Panc1 (cell line): ENCODE data around the gene SARS1. TPM values are rescaled to one million over a fixed set of nuclear protein-coding genes. Genes with fewer than 3 reads are reported as not detected.

Experiments
- ATAC-seq: fragments of 200-7000 bp; cut with Tn5 transposase; 2 replicates; pipeline ENCODE4 v1.9.1; 2020; ENCODE audit warnings: mild to moderate bottlenecking, moderate library complexity
- BruUV-seq: library from RNA; stranded (reverse); fragments of 400-500 nt; replicated peaks from 2 replicates; lab custom pipeline; 2021; lab: Mats Ljungman, UMichigan
- CTCF ChIA-PET: fragments of 300-600 bp; sonication (Branson Sonifier 250); formaldehyde crosslinking; loops from one replicate; lab custom pipeline; 2022; ENCODE audit warnings: antibody characterized with exemption; lab: Charles Lee
- POLR2A ChIA-PET: fragments of 300-600 bp; sonication (Branson Sonifier 250); formaldehyde crosslinking; loops from one replicate; lab custom pipeline; 2022; ENCODE audit warnings: antibody characterized with exemption; lab: Charles Lee
- DNase-seq: peaks from one replicate; pipeline ENCODE4 v3.0.0-alpha.2; 2010; ENCODE audit warnings: low read depth, low spot score
- H3K27ac ChIP-seq: 2 replicates; pipeline ENCODE4 v1.5.1; 2011; ENCODE audit warnings: mild to moderate bottlenecking, low read length, inconsistent platforms
- H3K27me3 ChIP-seq: fragments of 200-500 bp; sonication (Bioruptor generic); 2 replicates; pipeline ENCODE4 v1.6.0; 2014; ENCODE audit warnings: low read length, inconsistent platforms; ENCODE audit not compliant: control insufficient read depth, insufficient read depth
- H3K36me3 ChIP-seq: fragments of 200-500 bp; sonication (Bioruptor generic); 2 replicates; pipeline ENCODE4 v1.5.1; 2014; ENCODE audit warnings: inconsistent platforms, mild to moderate bottlenecking, low read length, moderate library complexity; ENCODE audit not compliant: control insufficient read depth, insufficient read depth
- H3K4me1 ChIP-seq: 2 replicates; pipeline ENCODE4 v1.5.1; 2011; ENCODE audit warnings: inconsistent platforms, mild to moderate bottlenecking, low read length, moderate library complexity; ENCODE audit not compliant: control insufficient read depth, insufficient read depth
- H3K4me3 ChIP-seq, 2 experiments: 2 replicates each; pipeline ENCODE4 v1.5.1; 2011 to 2012; ENCODE audit warnings: low read depth in 2 of 2, low read length in 2 of 2, mild to moderate bottlenecking in 2 of 2, inconsistent platforms in 1 of 2, moderate library complexity in 1 of 2
- H3K9me3 ChIP-seq: fragments of 200-500 bp; sonication (Bioruptor generic); 2 replicates; pipeline ENCODE4 v1.5.1; 2014; ENCODE audit warnings: low read depth, mild to moderate bottlenecking, inconsistent platforms, low read length, moderate library complexity; ENCODE audit not compliant: control insufficient read depth, insufficient read depth
- POLR2AphosphoS5 ChIP-seq: IDR thresholded peaks from 2 replicates; pipeline ENCODE4 v1.6.1; 2012; ENCODE audit warnings: mild to moderate bottlenecking, low read depth, low read length, moderate library complexity
- SIN3A ChIP-seq: IDR thresholded peaks from 2 replicates; pipeline ENCODE4 v1.6.1; 2012; ENCODE audit warnings: low read depth, mild to moderate bottlenecking, low read length, moderate library complexity, borderline replicate concordance; ENCODE audit not compliant: insufficient read depth
- TCF7L2 ChIP-seq: IDR thresholded peaks from 2 replicates; pipeline ENCODE4 v1.6.1; 2011; ENCODE audit warnings: mild to moderate bottlenecking, low read depth, low read length, inconsistent platforms
- in situ Hi-C: cut with HindIII; loops from 2 replicates; pipeline ENCODE4 v1.10.0; 2016; ENCODE audit warnings: low sequenced_read_pairs, low pct_unique_long_range_greater_than_20kb
- intact Hi-C: fragments of 100-400 bp; cut with micrococcal nuclease; formaldehyde crosslinking; loops from one replicate; pipeline ENCODE4 v1.10.0; 2022; ENCODE audit not compliant: unreplicated experiment
- total RNA-seq: library from RNA; stranded (reverse); gene quantifications from one replicate; pipeline ENCODE4 v1.2.1, GENCODE V29; 2021; ENCODE audit not compliant: unreplicated experiment
- TF ChIP-seq, protein P1 (sequence below): fragments of 450-650 bp; IDR thresholded peaks from 2 replicates; pipeline ENCODE4 v1.5.1; 2017; ENCODE audit warnings: mild to moderate bottlenecking
- TF ChIP-seq, protein P2 (sequence below), 2 experiments: IDR thresholded peaks; 2 replicates each; pipeline ENCODE4 v1.6.1; 2011 to 2012; ENCODE audit warnings: low read depth in 2 of 2, control low read depth in 1 of 2, low read length in 1 of 2, mild to moderate bottlenecking in 1 of 2, moderate library complexity in 1 of 2; ENCODE audit not compliant: insufficient read depth in 1 of 2

The SARS1 gene
- total RNA-seq, 1 experiment from 2014 or later: 115 TPM

DNA sequence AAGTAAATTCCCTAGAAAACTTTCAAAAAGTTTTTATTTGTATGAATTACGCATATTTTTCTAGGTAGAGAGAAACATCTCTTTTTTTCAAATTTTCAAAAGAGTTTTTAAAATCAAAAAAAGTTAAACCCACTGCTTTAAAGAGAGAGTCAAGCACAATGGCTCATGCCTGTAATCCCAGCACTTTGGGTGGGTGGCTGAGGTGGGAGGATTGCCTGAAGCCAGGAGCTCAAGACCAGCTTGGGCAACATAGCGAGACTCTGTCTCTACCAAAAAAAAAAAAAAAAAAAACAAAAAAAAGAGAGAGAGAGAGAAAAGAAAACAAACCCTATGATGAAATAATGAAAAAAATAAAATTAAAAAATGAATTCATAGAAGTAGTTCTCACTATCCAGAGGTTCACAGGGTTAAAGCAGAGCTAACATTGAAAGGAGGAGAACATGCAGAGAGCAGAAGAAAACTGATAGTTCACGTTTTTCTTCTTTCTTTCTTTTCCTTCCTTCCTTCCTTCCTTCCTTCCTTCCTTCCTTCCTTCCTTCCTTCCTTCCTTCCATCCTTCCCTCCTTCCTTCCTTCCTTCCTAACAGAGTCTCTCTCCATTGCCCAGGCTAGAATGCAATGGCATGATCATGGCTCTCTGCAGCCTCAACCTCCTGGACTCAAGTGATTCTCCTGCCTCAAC lies 30.5 kb upstream of the SARS1 start:
- H3K27me3 ChIP-seq: no peaks in the 10 kb centered on the region
- no peak overlapping the region for H3K27ac ChIP-seq
- no peaks in the 10 kb centered on the region for H3K36me3 ChIP-seq
- TF ChIP-seq POLR2AphosphoS5: no peak
- no peak for TF ChIP-seq TCF7L2
- TF ChIP-seq, protein P1, sequence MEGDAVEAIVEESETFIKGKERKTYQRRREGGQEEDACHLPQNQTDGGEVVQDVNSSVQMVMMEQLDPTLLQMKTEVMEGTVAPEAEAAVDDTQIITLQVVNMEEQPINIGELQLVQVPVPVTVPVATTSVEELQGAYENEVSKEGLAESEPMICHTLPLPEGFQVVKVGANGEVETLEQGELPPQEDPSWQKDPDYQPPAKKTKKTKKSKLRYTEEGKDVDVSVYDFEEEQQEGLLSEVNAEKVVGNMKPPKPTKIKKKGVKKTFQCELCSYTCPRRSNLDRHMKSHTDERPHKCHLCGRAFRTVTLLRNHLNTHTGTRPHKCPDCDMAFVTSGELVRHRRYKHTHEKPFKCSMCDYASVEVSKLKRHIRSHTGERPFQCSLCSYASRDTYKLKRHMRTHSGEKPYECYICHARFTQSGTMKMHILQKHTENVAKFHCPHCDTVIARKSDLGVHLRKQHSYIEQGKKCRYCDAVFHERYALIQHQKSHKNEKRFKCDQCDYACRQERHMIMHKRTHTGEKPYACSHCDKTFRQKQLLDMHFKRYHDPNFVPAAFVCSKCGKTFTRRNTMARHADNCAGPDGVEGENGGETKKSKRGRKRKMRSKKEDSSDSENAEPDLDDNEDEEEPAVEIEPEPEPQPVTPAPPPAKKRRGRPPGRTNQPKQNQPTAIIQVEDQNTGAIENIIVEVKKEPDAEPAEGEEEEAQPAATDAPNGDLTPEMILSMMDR: no peak
- TF ChIP-seq SIN3A: no peak
- in situ Hi-C loops (no loop called here), intact Hi-C loops (no loop called here)
- no peak overlapping the region for H3K4me3 ChIP-seq
- DNase-seq (no peak), ATAC-seq (no peak)
- no peaks in the 10 kb centered on the region for H3K4me1 ChIP-seq
- ChIA-PET CTCF (no interaction called here), POLR2A (no interaction called here)
- no peaks in the 10 kb centered on the region for H3K9me3 ChIP-seq
- no TSS peak for BruUV-seq

DNA sequence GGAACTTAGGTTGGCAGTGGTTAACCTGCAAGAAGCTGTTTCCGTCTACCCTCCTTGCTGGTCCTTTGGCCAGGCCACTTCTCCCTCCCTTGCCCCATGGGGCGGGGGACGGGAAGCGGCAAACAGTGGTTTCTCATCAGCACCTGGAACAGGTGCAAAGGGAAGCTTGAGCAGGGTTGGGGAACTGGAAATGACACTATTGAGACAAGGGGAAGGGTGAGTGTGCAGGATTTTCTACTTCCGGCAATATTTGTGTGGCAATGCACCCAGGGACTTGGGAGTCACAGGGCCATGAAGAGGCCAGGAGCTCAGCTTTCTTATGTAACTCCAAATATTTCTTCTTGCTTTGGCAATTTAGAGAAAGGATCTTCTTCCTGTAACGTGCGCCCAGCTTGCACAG lies 29.0 kb upstream of the SARS1 start:
- ChIA-PET POLR2A (no interaction called here), CTCF (no interaction called here)
- in situ Hi-C loops: no loop called here
- Histone ChIP-seq H3K4me1 (no peaks in the 10 kb centered on the region), H3K4me3 (no peak overlapping the region), H3K9me3 (no peaks in the 10 kb centered on the region), H3K36me3 (no peaks in the 10 kb centered on the region), H3K27me3 (no peaks in the 10 kb centered on the region), H3K27ac (no peak overlapping the region)
- ATAC-seq (no peak), DNase-seq (no peak)
- intact Hi-C loops: no loop called here
- TF ChIP-seq SIN3A (no peak), POLR2AphosphoS5 (no peak), TCF7L2 (no peak)
- TF ChIP-seq, protein P2, sequence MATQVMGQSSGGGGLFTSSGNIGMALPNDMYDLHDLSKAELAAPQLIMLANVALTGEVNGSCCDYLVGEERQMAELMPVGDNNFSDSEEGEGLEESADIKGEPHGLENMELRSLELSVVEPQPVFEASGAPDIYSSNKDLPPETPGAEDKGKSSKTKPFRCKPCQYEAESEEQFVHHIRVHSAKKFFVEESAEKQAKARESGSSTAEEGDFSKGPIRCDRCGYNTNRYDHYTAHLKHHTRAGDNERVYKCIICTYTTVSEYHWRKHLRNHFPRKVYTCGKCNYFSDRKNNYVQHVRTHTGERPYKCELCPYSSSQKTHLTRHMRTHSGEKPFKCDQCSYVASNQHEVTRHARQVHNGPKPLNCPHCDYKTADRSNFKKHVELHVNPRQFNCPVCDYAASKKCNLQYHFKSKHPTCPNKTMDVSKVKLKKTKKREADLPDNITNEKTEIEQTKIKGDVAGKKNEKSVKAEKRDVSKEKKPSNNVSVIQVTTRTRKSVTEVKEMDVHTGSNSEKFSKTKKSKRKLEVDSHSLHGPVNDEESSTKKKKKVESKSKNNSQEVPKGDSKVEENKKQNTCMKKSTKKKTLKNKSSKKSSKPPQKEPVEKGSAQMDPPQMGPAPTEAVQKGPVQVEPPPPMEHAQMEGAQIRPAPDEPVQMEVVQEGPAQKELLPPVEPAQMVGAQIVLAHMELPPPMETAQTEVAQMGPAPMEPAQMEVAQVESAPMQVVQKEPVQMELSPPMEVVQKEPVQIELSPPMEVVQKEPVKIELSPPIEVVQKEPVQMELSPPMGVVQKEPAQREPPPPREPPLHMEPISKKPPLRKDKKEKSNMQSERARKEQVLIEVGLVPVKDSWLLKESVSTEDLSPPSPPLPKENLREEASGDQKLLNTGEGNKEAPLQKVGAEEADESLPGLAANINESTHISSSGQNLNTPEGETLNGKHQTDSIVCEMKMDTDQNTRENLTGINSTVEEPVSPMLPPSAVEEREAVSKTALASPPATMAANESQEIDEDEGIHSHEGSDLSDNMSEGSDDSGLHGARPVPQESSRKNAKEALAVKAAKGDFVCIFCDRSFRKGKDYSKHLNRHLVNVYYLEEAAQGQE (IDR thresholded peaks at IDR 0.05; ENCODE audit: insufficient read depth in 1 of 2, low read depth in 2 of 2, low read length in 1 of 2): no peak
- TF ChIP-seq, protein P1: no peak
- BruUV-seq: no TSS peak
